A673 (cell line): Measurements from ENCODE around the gene SLC25A21. TPM values are rescaled to one million over a fixed set of nuclear protein-coding genes. Genes with fewer than 3 reads are reported as not detected.

Source experiments
- BruUV-seq: library from RNA; stranded (reverse); fragments of 400-500 nt; replicated peaks from 2 replicates; lab custom pipeline; 2021; lab: Mats Ljungman, UMichigan
- CTCF ChIA-PET: fragments of 300-600 bp; sonication (Branson Sonifier 250); formaldehyde crosslinking; loops from one replicate; lab custom pipeline; 2022; ENCODE audit warnings: antibody characterized with exemption; lab: Charles Lee
- POLR2A ChIA-PET: fragments of 300-600 bp; sonication (Branson Sonifier 250); formaldehyde crosslinking; loops from one replicate; lab custom pipeline; 2022; ENCODE audit warnings: antibody characterized with exemption; ENCODE audit not compliant: low non-redundant PET; lab: Charles Lee
- DNase-seq: peaks from one replicate; pipeline ENCODE4 v3.0.0-alpha.2; 2015; ENCODE audit warnings: low spot score
- H3K27ac ChIP-seq: fragments of 200-600 bp; sonication (generic); 2 replicates; pipeline ENCODE4 v1.5.1; 2016; ENCODE audit warnings: mixed run types, low read depth, mild to moderate bottlenecking, mixed read lengths, antibody characterized with exemption, low read length; ENCODE audit not compliant: poor library complexity, severe bottlenecking
- H3K27me3 ChIP-seq: fragments of 200-600 bp; sonication (generic); replicated peaks from 2 replicates; pipeline ENCODE4 v1.6.1; 2017; ENCODE audit warnings: mixed run types, low read depth, mild to moderate bottlenecking, mixed read lengths, antibody characterized with exemption, low read length; ENCODE audit not compliant: insufficient read depth, poor library complexity
- H3K36me3 ChIP-seq: fragments of 200-600 bp; sonication (generic); 2 replicates; pipeline ENCODE4 v1.6.1; 2016; ENCODE audit warnings: mixed run types, mild to moderate bottlenecking, mixed read lengths, antibody characterized with exemption, low read length; ENCODE audit not compliant: insufficient read depth, poor library complexity, severe bottlenecking
- H3K4me1 ChIP-seq: fragments of 200-600 bp; sonication (generic); 2 replicates; pipeline ENCODE4 v1.6.1; 2017; ENCODE audit warnings: mixed run types, mild to moderate bottlenecking, mixed read lengths, antibody characterized with exemption, low read length; ENCODE audit not compliant: insufficient read depth, poor library complexity, severe bottlenecking
- H3K4me3 ChIP-seq: fragments of 200-600 bp; sonication (generic); 2 replicates; pipeline ENCODE4 v1.5.1; 2016; ENCODE audit warnings: low read depth, mixed run types, mild to moderate bottlenecking, mixed read lengths, low read length; ENCODE audit not compliant: poor library complexity, severe bottlenecking
- H3K9me3 ChIP-seq: fragments of 200-600 bp; sonication (generic); 2 replicates; pipeline ENCODE4 v1.6.1; 2016; ENCODE audit warnings: mixed run types, low read depth, mild to moderate bottlenecking, mixed read lengths, antibody characterized with exemption, low read length; ENCODE audit not compliant: poor library complexity, severe bottlenecking
- EZH2 ChIP-seq: fragments of 200-600 bp; sonication (generic); IDR thresholded peaks from 2 replicates; pipeline ENCODE4 v1.6.1; 2017; ENCODE audit warnings: borderline replicate concordance, low read depth, mild to moderate bottlenecking, mixed read lengths, antibody characterized with exemption, low read length; ENCODE audit not compliant: poor library complexity, severe bottlenecking
- intact Hi-C: fragments of 100-400 bp; cut with micrococcal nuclease; formaldehyde crosslinking; loops from one replicate; pipeline ENCODE4 v1.10.0; 2022; ENCODE audit not compliant: unreplicated experiment
- total RNA-seq: library from RNA; stranded (reverse); gene quantifications from 2 replicates; pipeline ENCODE4 v1.2.3, GENCODE V29; 2021
- TF ChIP-seq, protein P1 (sequence below): fragments of 300-800, 200-600 bp; sonication (generic); conservative IDR thresholded peaks from 2 replicates; pipeline ENCODE4 v1.5.1; 2017; ENCODE audit warnings: low read depth, mild to moderate bottlenecking, antibody characterized with exemption, low read length, moderate library complexity, mixed read lengths

Gene SLC25A21
- total RNA-seq, 1 experiment from 2014 or later = 4.7 TPM

- no peak for TF ChIP-seq EZH2
- TF ChIP-seq, protein P1, sequence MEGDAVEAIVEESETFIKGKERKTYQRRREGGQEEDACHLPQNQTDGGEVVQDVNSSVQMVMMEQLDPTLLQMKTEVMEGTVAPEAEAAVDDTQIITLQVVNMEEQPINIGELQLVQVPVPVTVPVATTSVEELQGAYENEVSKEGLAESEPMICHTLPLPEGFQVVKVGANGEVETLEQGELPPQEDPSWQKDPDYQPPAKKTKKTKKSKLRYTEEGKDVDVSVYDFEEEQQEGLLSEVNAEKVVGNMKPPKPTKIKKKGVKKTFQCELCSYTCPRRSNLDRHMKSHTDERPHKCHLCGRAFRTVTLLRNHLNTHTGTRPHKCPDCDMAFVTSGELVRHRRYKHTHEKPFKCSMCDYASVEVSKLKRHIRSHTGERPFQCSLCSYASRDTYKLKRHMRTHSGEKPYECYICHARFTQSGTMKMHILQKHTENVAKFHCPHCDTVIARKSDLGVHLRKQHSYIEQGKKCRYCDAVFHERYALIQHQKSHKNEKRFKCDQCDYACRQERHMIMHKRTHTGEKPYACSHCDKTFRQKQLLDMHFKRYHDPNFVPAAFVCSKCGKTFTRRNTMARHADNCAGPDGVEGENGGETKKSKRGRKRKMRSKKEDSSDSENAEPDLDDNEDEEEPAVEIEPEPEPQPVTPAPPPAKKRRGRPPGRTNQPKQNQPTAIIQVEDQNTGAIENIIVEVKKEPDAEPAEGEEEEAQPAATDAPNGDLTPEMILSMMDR = no peak
- H3K27ac ChIP-seq = no peak overlapping the region
- no TSS peak for BruUV-seq
- no peaks in the 10 kb centered on the region for H3K27me3 ChIP-seq
- intact Hi-C loops = no loop called here
- H3K36me3 ChIP-seq = no peaks in the 10 kb centered on the region
- H3K4me3 ChIP-seq = no peak overlapping the region
- H3K4me1 ChIP-seq = peaks cover 8% of the 10 kb centered on the region
- ChIA-PET CTCF (no interaction called here), POLR2A (no interaction called here)
- no peak for DNase-seq
- H3K9me3 ChIP-seq = no peaks in the 10 kb centered on the region
Observed at GRCh38 chr14:37129047-37129446, 43.4 kb downstream of the SLC25A21 start.

- no peaks in the 10 kb centered on the region for H3K27me3 ChIP-seq
- intact Hi-C loops = no loop called here
- no peak overlapping the region for H3K27ac ChIP-seq
- H3K4me1 ChIP-seq = peaks cover 8% of the 10 kb centered on the region
- POLR2A ChIA-PET = no interaction called here
- BruUV-seq = no TSS peak
- no peak for TF ChIP-seq EZH2
- TF ChIP-seq, protein P1 = peak; percentile 54
- CTCF ChIA-PET = no interaction called here
- H3K36me3 ChIP-seq = no peaks in the 10 kb centered on the region
- DNase-seq = peak; percentile 63
- H3K9me3 ChIP-seq = no peaks in the 10 kb centered on the region
- no peak overlapping the region for H3K4me3 ChIP-seq
Observed at GRCh38 chr14:37124614-37125013, 47.8 kb downstream of the SLC25A21 start.

DNA sequence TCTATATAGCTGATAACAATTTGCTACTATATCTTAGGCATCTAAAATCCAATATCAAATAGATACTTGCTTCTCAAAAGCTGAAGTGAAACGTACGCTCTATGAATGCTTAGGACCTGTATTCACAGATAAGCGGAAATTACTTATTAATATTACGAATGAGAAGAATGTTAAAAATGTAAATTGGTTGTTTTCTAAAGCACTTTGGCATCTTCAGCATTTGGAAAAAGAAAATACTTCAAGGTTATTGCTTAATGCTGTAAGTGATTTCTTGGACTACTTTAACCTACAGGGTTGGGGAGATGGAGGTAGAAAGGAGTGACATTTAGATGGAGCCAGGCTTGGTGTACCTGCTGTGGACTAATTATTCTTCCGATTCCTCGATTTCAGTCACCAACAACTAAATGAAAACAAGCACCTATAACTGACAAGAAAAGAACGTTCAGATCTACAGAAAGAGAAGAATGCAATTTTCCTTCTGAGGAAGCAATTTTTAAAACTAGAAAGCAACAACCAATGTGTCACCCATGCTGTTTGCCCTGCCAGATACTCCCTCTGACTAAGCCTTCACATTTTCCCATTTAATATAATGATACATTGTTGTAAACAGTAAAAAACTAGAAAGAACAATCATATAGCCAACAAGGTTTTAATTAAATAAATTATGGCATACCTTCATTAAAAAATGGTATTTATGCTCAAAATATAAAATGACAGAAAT, 49.3 kb downstream of the SLC25A21 start:
- Histone ChIP-seq H3K9me3 (no peaks in the 10 kb centered on the region), H3K27ac (no peak overlapping the region), H3K36me3 (no peaks in the 10 kb centered on the region), H3K4me1 (peaks cover 8% of the 10 kb centered on the region), H3K27me3 (no peaks in the 10 kb centered on the region), H3K4me3 (no peak overlapping the region)
- ChIA-PET CTCF (no interaction called here), POLR2A (no interaction called here)
- no peak for TF ChIP-seq EZH2
- TF ChIP-seq, protein P1 = no peak
- no TSS peak for BruUV-seq
- DNase-seq = no peak
- intact Hi-C loops = no loop called here
